ENCODE measurements around the gene CLOCK.

DNA sequence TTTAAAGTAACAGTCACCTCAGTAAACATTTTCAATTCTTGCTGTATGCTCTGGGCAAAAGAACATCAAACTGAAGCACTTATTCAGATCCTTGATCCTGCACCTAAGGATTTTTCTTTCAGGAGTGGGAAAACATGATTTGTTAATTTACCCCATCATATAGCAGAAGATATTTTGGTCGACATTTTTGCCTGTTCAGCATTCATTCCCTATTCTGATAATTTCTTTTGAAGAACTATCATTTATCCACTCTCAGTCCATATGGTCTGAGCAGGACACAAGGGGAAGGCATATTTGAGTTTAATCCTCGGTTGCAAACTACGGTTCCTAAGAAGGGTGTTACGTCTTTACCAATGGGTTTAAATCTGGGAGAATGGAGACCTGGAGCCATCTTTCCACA lies 1.2 kb upstream of the CLOCK start:
- TF ChIP-seq SIN3A (IDR thresholded peaks at IDR 0.05; ENCODE audit: borderline replicate concordance, insufficient read depth, low read depth, low read length) (no peak), POLR2AphosphoS5 (IDR thresholded peaks at IDR 0.05; ENCODE audit: low read depth, low read length) (no peak), TCF7L2 (IDR thresholded peaks at IDR 0.05; ENCODE audit: low read depth, low read length) (no peak)
- TF ChIP-seq, protein P1, sequence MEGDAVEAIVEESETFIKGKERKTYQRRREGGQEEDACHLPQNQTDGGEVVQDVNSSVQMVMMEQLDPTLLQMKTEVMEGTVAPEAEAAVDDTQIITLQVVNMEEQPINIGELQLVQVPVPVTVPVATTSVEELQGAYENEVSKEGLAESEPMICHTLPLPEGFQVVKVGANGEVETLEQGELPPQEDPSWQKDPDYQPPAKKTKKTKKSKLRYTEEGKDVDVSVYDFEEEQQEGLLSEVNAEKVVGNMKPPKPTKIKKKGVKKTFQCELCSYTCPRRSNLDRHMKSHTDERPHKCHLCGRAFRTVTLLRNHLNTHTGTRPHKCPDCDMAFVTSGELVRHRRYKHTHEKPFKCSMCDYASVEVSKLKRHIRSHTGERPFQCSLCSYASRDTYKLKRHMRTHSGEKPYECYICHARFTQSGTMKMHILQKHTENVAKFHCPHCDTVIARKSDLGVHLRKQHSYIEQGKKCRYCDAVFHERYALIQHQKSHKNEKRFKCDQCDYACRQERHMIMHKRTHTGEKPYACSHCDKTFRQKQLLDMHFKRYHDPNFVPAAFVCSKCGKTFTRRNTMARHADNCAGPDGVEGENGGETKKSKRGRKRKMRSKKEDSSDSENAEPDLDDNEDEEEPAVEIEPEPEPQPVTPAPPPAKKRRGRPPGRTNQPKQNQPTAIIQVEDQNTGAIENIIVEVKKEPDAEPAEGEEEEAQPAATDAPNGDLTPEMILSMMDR (IDR thresholded peaks at IDR 0.05) = no peak
- TF ChIP-seq, protein P2, sequence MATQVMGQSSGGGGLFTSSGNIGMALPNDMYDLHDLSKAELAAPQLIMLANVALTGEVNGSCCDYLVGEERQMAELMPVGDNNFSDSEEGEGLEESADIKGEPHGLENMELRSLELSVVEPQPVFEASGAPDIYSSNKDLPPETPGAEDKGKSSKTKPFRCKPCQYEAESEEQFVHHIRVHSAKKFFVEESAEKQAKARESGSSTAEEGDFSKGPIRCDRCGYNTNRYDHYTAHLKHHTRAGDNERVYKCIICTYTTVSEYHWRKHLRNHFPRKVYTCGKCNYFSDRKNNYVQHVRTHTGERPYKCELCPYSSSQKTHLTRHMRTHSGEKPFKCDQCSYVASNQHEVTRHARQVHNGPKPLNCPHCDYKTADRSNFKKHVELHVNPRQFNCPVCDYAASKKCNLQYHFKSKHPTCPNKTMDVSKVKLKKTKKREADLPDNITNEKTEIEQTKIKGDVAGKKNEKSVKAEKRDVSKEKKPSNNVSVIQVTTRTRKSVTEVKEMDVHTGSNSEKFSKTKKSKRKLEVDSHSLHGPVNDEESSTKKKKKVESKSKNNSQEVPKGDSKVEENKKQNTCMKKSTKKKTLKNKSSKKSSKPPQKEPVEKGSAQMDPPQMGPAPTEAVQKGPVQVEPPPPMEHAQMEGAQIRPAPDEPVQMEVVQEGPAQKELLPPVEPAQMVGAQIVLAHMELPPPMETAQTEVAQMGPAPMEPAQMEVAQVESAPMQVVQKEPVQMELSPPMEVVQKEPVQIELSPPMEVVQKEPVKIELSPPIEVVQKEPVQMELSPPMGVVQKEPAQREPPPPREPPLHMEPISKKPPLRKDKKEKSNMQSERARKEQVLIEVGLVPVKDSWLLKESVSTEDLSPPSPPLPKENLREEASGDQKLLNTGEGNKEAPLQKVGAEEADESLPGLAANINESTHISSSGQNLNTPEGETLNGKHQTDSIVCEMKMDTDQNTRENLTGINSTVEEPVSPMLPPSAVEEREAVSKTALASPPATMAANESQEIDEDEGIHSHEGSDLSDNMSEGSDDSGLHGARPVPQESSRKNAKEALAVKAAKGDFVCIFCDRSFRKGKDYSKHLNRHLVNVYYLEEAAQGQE (IDR thresholded peaks at IDR 0.05; ENCODE audit: insufficient read depth in 1 of 2, low read depth in 2 of 2, low read length in 1 of 2) = no peak

All from Panc1 (cell line).